GM12878 (cell line): ENCODE data around the gene RAB36. TPM values are rescaled to one million over a fixed set of nuclear protein-coding genes. Genes with fewer than 3 reads are reported as not detected.

Experiments
- ATAC-seq: fragments of 200-7000 bp; cut with Tn5 transposase; 3 replicates; pipeline ENCODE4 v1.9.1; 2020; ENCODE audit warnings: mild to moderate bottlenecking, moderate library complexity
- BruUV-seq: library from RNA; stranded (reverse); fragments of 400-500 nt; replicated peaks from 2 replicates; lab custom pipeline; 2021; lab: Mats Ljungman, UMichigan
- CTCF ChIA-PET: fragments of 300-600 bp; sonication (Branson Sonifier 250); formaldehyde crosslinking; extraction: SDS; loops from one replicate; lab custom pipeline; 2021; ENCODE audit warnings: inconsistent platforms; lab: Yijun Ruan, JAX
- POLR2A ChIA-PET: fragments of 350-600 bp; formaldehyde crosslinking; extraction: SDS; loops from one replicate; lab custom pipeline; 2021; ENCODE audit warnings: inconsistent platforms; lab: Charles Lee
- RAD21 ChIA-PET: fragments of 300-600 bp; sonication (Branson Sonifier 250); formaldehyde crosslinking; loops from one replicate; lab custom pipeline; 2023; ENCODE audit warnings: antibody characterized with exemption; ENCODE audit not compliant: unreplicated experiment; lab: Charles Lee
- SMC1A ChIA-PET: fragments of 300-600 bp; sonication (Branson Sonifier 250); formaldehyde crosslinking; loops from one replicate; lab custom pipeline; 2023; ENCODE audit not compliant: unreplicated experiment, uncharacterized antibody; lab: Charles Lee
- DNase-seq: peaks from one replicate; pipeline ENCODE4 v3.0.0-alpha.2; 2011; ENCODE audit warnings: low read depth, low spot score
- FAIRE-seq: peaks from 3 replicates; lab custom pipeline; 2011; peaks lifted over from hg19 to GRCh38; lab: Jason Lieb, UNC
- H2AFZ ChIP-seq: 2 replicates; pipeline ENCODE4 v1.6.0; 2011; ENCODE audit warnings: low read depth, low read length, control low read depth; ENCODE audit not compliant: control insufficient read depth
- H3K27ac ChIP-seq: 2 replicates; pipeline ENCODE4 v1.5.1; 2011; ENCODE audit warnings: control low read depth; ENCODE audit not compliant: control insufficient read depth, insufficient read depth
- H3K27me3 ChIP-seq, 2 experiments: replicated peaks in 1 of 2; 2 replicates each; pipeline versions ENCODE4 v1.6.0 to v1.6.1; 2011; ENCODE audit warnings: low read length in 1 of 2; ENCODE audit not compliant: control insufficient read depth in 2 of 2, insufficient read depth in 2 of 2
- H3K36me3 ChIP-seq, 2 experiments: 2 replicates each; pipeline ENCODE4 v1.5.1; 2011; ENCODE audit warnings: low read length in 1 of 2; ENCODE audit not compliant: control insufficient read depth in 2 of 2, insufficient read depth in 2 of 2
- H3K4me1 ChIP-seq: 2 replicates; pipeline ENCODE4 v1.6.1; 2011; ENCODE audit warnings: mild to moderate bottlenecking, low read length, moderate library complexity, mixed read lengths; ENCODE audit not compliant: control insufficient read depth, insufficient read depth
- H3K4me2 ChIP-seq: 2 replicates; pipeline ENCODE4 v1.6.0; 2011; ENCODE audit warnings: control low read depth; ENCODE audit not compliant: control insufficient read depth, insufficient read depth
- H3K4me3 ChIP-seq: fragments of 200-600 bp; sonication (generic); 2 replicates; pipeline ENCODE4 v1.5.1; 2016
- H3K79me2 ChIP-seq: 2 replicates; pipeline ENCODE4 v1.6.0; 2011; ENCODE audit warnings: low read length; ENCODE audit not compliant: control insufficient read depth, insufficient read depth
- H3K9ac ChIP-seq: 2 replicates; pipeline ENCODE4 v1.8.0; 2011; ENCODE audit warnings: low read length, control low read depth, mixed read lengths; ENCODE audit not compliant: control insufficient read depth, insufficient read depth
- H3K9me3 ChIP-seq: replicated peaks from 3 replicates; pipeline ENCODE4 v1.5.1; 2011; ENCODE audit warnings: mild to moderate bottlenecking, low read length; ENCODE audit not compliant: control insufficient read depth, insufficient read depth
- H4K20me1 ChIP-seq: 2 replicates; pipeline ENCODE4 v1.6.0; 2011; ENCODE audit not compliant: control insufficient read depth, insufficient read depth
- ASH2L ChIP-seq: fragments of 300-600, 200-600 bp; sonication (generic); IDR thresholded peaks from 2 replicates; pipeline ENCODE4 v1.6.1; 2017; ENCODE audit warnings: low read depth, mild to moderate bottlenecking, borderline replicate concordance
- EP300 ChIP-seq, 2 experiments: fragments of 150-350 bp in 1 of 2; IDR thresholded peaks; 2 replicates each; pipeline ENCODE4 v1.6.1; 2011 to 2012; ENCODE audit warnings: low read depth in 2 of 2, low read length in 2 of 2, borderline replicate concordance in 1 of 2, improper control_type of control experiment in 1 of 2, inconsistent platforms in 1 of 2; ENCODE audit not compliant: control insufficient read depth in 1 of 2
- GABPA ChIP-seq: IDR thresholded peaks from 2 replicates; pipeline ENCODE4 v1.6.1; 2014; ENCODE audit warnings: antibody characterized with exemption, low read depth, mild to moderate bottlenecking, inconsistent platforms
- MEF2A ChIP-seq: IDR thresholded peaks from 2 replicates; pipeline ENCODE4 v1.6.1; 2011; ENCODE audit warnings: low read depth, mild to moderate bottlenecking, low read length, moderate library complexity; ENCODE audit not compliant: insufficient read depth
- NR2C1 ChIP-seq: fragments of 450-650 bp; IDR thresholded peaks from 2 replicates; pipeline ENCODE4 v1.6.1; 2017; ENCODE audit warnings: antibody characterized with exemption, mild to moderate bottlenecking, moderate library complexity
- NR2F1 ChIP-seq: fragments of 450-650 bp; conservative IDR thresholded peaks from 2 replicates; pipeline ENCODE4 v1.6.1; 2017; ENCODE audit warnings: mild to moderate bottlenecking
- RELA ChIP-seq: fragments of 450-650 bp; IDR thresholded peaks from 2 replicates; pipeline ENCODE4 v1.8.0; 2014; ENCODE audit warnings: borderline replicate concordance; ENCODE audit not compliant: partially characterized antibody
- SMAD5 ChIP-seq: IDR thresholded peaks from 2 replicates; pipeline ENCODE4 v1.6.1; 2016; ENCODE audit warnings: antibody characterized with exemption, low read depth
- SUPT20H ChIP-seq: IDR thresholded peaks from 2 replicates; pipeline ENCODE4 v1.6.1; 2011; ENCODE audit warnings: low read depth, mild to moderate bottlenecking, low read length, moderate library complexity, borderline replicate concordance; ENCODE audit not compliant: control insufficient read depth
- TCF7 ChIP-seq: IDR thresholded peaks from 2 replicates; pipeline ENCODE4 v1.6.1; 2014; ENCODE audit warnings: antibody characterized with exemption, borderline replicate concordance
- YBX1 ChIP-seq: fragments of 450-650 bp; IDR thresholded peaks from 2 replicates; pipeline ENCODE4 v1.6.1; 2016; ENCODE audit warnings: antibody characterized with exemption
- ZNF24 ChIP-seq: fragments of 450-650 bp; IDR thresholded peaks from 2 replicates; pipeline ENCODE4 v1.6.1; 2017; ENCODE audit warnings: antibody characterized with exemption, mild to moderate bottlenecking
- WGBS: methylation state at CpG from one replicate; pipeline ENCODE4 v1.1.6; 2016; ENCODE audit warnings: low lambda C conversion rate; ENCODE audit not compliant: insufficient replicate concordance, insufficient coverage; ENCODE audit errors: missing lambda C conversion rate; 5-methylcytosine and 5-hydroxymethylcytosine counted together
- in situ Hi-C: fragments of 300-500 bp; cut with MboI; formaldehyde crosslinking; loops from 9 replicates; pipeline ENCODE4 v1.14.3; 2018; ENCODE audit warnings: mixed read lengths
- intact Hi-C: fragments of 100-400 bp; cut with micrococcal nuclease; formaldehyde crosslinking; loops from one replicate; pipeline ENCODE4 v1.14.2; 2022; ENCODE audit not compliant: unreplicated experiment
- polyA plus RNA-seq, 11 experiments: library from polyadenylated mRNA; depleted of rRNA in 4 of 11; unstranded in 6 of 11; stranded (reverse) in 5 of 11; fragments of >200 nt; fragmentation: Nextera tagmentation in 4 of 11; fragmentation: Illumina TruSeq in 1 of 11; extraction: Ambion mirVana in 4 of 11; extraction: Trizol in 1 of 11; gene quantifications; 1 replicate in 1 of 11; 2 replicates in 10 of 11; pipeline versions ENCODE4 v1.2.1 to v1.2.3, GENCODE V29; 2011 to 2016; ENCODE audit warnings: inconsistent platforms in 2 of 11, missing spikeins in 2 of 11, low read depth in 1 of 11
- total RNA-seq, 4 experiments: library from RNA; depleted of rRNA in 3 of 4; stranded (reverse); fragments of >200 nt in 3 of 4; fragmentation: Illumina TruSeq in 1 of 4; extraction: Trizol in 1 of 4; gene quantifications; 2 replicates each; pipeline versions ENCODE4 v1.2.1 to v1.2.3, GENCODE V29; 2013 to 2021
- TF ChIP-seq, protein P1 (sequence below): fragments of 450-650 bp; formaldehyde crosslinking; IDR thresholded peaks from 2 replicates; pipeline ENCODE4 v1.4.0; 2020; ENCODE audit warnings: mild to moderate bottlenecking, moderate library complexity
- TF ChIP-seq, protein P2 (sequence below): IDR thresholded peaks from 2 replicates; pipeline ENCODE4 v1.6.1; 2012; ENCODE audit warnings: low read depth, low read length, improper control_type of control experiment

RAB36 gene
- total and polyA plus RNA-seq, 10 of the 15 experiments (the other 5 are each of a cell fraction or from before 2014, with no cell fraction given): 0.31 to 2.7 (median 1.1) TPM

- WGBS: 78% methylated on average over 5 of the region's 5 CpGs
- ChIA-PET RAD21 (interaction anchor here (1.1 kb wide), 1 partner anchor 10 kb away, joined by 3 read pairs; no protein-coding TSS in a partner anchor), POLR2A (no interaction called here), SMC1A (no interaction called here), CTCF (interaction anchor here (1.0 to 1.9 kb wide), 3 partner anchors 9 to 127 kb away, joined by 4 to 5 read pairs (median 4); no protein-coding TSS in a partner anchor)
- Histone ChIP-seq H3K9me3 (no peaks in the 10 kb centered on the region), H3K79me2 (no peaks in the 10 kb centered on the region), H3K27me3 (no peaks in the 10 kb centered on the region), H3K9ac (no peak overlapping the region), H3K4me3 (no peak overlapping the region), H3K27ac (no peak overlapping the region), H3K36me3 (no peaks in the 10 kb centered on the region), H4K20me1 (no peaks in the 10 kb centered on the region), H3K4me1 (peaks cover 12% of the 10 kb centered on the region), H2AFZ (no peak overlapping the region), H3K4me2 (no peak overlapping the region)
- no peak for DNase-seq
- ATAC-seq: no peak
- in situ Hi-C loops: no loop called here
- BruUV-seq: no TSS peak
- intact Hi-C loops: no loop called here
- FAIRE-seq: no peak
- TF ChIP-seq ASH2L (no peak), MEF2A (no peak), SUPT20H (no peak), RELA (no peak), GABPA (no peak), TCF7 (no peak), NR2F1 (no peak), NR2C1 (no peak), SMAD5 (no peak), EP300 (IDR thresholded peaks at IDR 0.05; ENCODE audit: borderline replicate concordance in 1 of 2, control insufficient read depth in 1 of 2, low read depth in 2 of 2, low read length in 2 of 2) (no peak), ZNF24 (no peak), YBX1 (no peak)
- TF ChIP-seq, protein P1, sequence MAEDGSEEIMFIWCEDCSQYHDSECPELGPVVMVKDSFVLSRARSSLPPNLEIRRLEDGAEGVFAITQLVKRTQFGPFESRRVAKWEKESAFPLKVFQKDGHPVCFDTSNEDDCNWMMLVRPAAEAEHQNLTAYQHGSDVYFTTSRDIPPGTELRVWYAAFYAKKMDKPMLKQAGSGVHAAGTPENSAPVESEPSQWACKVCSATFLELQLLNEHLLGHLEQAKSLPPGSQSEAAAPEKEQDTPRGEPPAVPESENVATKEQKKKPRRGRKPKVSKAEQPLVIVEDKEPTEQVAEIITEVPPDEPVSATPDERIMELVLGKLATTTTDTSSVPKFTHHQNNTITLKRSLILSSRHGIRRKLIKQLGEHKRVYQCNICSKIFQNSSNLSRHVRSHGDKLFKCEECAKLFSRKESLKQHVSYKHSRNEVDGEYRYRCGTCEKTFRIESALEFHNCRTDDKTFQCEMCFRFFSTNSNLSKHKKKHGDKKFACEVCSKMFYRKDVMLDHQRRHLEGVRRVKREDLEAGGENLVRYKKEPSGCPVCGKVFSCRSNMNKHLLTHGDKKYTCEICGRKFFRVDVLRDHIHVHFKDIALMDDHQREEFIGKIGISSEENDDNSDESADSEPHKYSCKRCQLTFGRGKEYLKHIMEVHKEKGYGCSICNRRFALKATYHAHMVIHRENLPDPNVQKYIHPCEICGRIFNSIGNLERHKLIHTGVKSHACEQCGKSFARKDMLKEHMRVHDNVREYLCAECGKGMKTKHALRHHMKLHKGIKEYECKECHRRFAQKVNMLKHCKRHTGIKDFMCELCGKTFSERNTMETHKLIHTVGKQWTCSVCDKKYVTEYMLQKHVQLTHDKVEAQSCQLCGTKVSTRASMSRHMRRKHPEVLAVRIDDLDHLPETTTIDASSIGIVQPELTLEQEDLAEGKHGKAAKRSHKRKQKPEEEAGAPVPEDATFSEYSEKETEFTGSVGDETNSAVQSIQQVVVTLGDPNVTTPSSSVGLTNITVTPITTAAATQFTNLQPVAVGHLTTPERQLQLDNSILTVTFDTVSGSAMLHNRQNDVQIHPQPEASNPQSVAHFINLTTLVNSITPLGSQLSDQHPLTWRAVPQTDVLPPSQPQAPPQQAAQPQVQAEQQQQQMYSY: no peak
- TF ChIP-seq, protein P2, sequence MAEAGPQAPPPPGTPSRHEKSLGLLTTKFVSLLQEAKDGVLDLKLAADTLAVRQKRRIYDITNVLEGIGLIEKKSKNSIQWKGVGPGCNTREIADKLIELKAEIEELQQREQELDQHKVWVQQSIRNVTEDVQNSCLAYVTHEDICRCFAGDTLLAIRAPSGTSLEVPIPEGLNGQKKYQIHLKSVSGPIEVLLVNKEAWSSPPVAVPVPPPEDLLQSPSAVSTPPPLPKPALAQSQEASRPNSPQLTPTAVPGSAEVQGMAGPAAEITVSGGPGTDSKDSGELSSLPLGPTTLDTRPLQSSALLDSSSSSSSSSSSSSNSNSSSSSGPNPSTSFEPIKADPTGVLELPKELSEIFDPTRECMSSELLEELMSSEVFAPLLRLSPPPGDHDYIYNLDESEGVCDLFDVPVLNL: no peak
Measured at GRCh38 chr22:23154461-23154860, 9.2 kb downstream of the RAB36 start.
